Stomach smooth muscle (tissue), 2 donors: Measurements from ENCODE around the gene CDC26.
"Not testable (repeated sequence)": the region's sequence is repeated elsewhere in the genome, so short reads cannot be mapped to it uniquely, and the experiment has no call there.

ENCODE experiments used
- H3K27ac ChIP-seq: one replicate; pipeline ENCODE4 v1.7.0; 2013; ENCODE audit warnings: mild to moderate bottlenecking, low read length, inconsistent platforms
- H3K27me3 ChIP-seq, 2 donors: one replicate each; pipeline ENCODE4 v1.7.0; 2013; ENCODE audit warnings: low read length in 2 of 2; ENCODE audit not compliant: insufficient read depth in 2 of 2, control insufficient read depth in 1 of 2
- H3K36me3 ChIP-seq, 2 donors: one replicate each; pipeline ENCODE4 v1.7.0; 2013; ENCODE audit warnings: low read length in 2 of 2; ENCODE audit not compliant: control insufficient read depth in 2 of 2, insufficient read depth in 2 of 2
- H3K4me1 ChIP-seq: one replicate; pipeline ENCODE4 v1.7.0; 2013; ENCODE audit warnings: low read length; ENCODE audit not compliant: control insufficient read depth, insufficient read depth
- H3K4me3 ChIP-seq, 2 donors: one replicate each; pipeline ENCODE4 v1.7.0; 2013; ENCODE audit warnings: low read length in 2 of 2
- H3K9ac ChIP-seq, 2 donors: one replicate each; pipeline ENCODE4 v1.7.0; 2013; ENCODE audit warnings: low read length in 2 of 2, mild to moderate bottlenecking in 1 of 2
- H3K9me3 ChIP-seq, 2 donors: one replicate each; pipeline ENCODE4 v1.7.0; 2013; ENCODE audit warnings: low read length in 2 of 2; ENCODE audit not compliant: control insufficient read depth in 2 of 2
- donor health status: healthy.
- donor health status: Pancreatic carcinoma.

Gene CDC26

GRCh38 chr9:113261917-113262671 lies 13.3 kb downstream of the CDC26 start:
- H3K4me1 ChIP-seq, result no peaks in the 10 kb centered on the region
- H3K27me3 ChIP-seq, result no peaks in the 10 kb centered on the region
- H3K36me3 ChIP-seq, result peaks cover 14 to 19% of the 10 kb centered on the region in 2 donors
- no peak overlapping the region for H3K4me3 ChIP-seq
- no peak overlapping the region for H3K27ac ChIP-seq
- H3K9ac ChIP-seq, result no peak overlapping the region
- no peaks in the 10 kb centered on the region for H3K9me3 ChIP-seq

DNA sequence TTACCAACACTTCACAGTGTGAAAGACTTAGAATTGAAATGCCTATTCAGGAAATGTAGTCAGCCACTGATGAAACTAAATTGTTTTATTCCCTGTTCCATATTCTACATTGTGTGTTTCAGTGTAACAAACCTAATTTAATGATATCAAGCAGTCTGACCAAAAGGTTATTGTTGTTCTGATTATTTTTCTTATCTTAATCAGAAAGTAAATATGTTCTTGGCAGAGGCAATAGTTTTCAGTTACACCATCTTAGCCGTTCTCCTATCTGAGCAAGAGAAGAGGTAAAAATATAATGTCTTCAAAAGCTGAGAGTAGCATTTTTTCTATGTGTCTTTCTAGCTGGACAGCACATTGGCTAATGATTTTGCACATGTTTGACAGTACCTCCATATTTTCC lies 17.1 kb downstream of the CDC26 start:
- Histone ChIP-seq H3K27ac (no peak overlapping the region), H3K36me3 (peaks cover 16 to 21% of the 10 kb centered on the region in 2 donors), H3K9me3 (no peaks in the 10 kb centered on the region), H3K4me1 (no peaks in the 10 kb centered on the region), H3K27me3 (no peaks in the 10 kb centered on the region), H3K4me3 (no peak overlapping the region), H3K9ac (no peak overlapping the region)

- no peaks in the 10 kb centered on the region for H3K9me3 ChIP-seq
- H3K27me3 ChIP-seq, result no peaks in the 10 kb centered on the region
- H3K4me1 ChIP-seq, result no peaks in the 10 kb centered on the region
- H3K27ac ChIP-seq, result no peak overlapping the region
- H3K36me3 ChIP-seq, result peaks cover 16 to 21% of the 10 kb centered on the region in 2 donors
- no peak overlapping the region for H3K4me3 ChIP-seq
- no peak overlapping the region for H3K9ac ChIP-seq
Observed at GRCh38 chr9:113257863-113258262, 17.5 kb downstream of the CDC26 start.

DNA sequence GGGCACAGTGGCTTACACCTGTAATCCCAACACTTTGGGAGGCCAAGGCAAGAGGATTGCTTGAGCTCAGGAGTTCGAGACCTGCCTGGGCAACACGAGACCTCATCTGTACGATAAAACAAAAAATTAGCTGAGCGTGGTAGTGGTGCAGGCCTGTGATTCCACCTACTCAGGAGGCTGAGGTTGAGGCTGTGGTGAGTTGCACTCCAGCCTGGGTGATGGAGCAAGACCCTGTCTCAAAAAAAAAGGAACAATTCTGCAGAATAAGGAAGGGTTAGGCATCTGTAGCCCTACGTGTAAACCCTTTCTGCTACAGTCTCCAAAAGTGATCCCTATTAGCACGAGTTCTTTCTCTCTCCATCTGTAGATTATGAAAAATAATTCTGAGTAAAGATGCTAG lies 19.9 kb downstream of the CDC26 start:
- Histone ChIP-seq H3K27ac (no peak overlapping the region), H3K27me3 (no peaks in the 10 kb centered on the region), H3K9me3 (no peaks in the 10 kb centered on the region), H3K4me3 (no peak overlapping the region), H3K36me3 (peaks cover 11 to 14% of the 10 kb centered on the region in 2 donors), H3K4me1 (no peaks in the 10 kb centered on the region), H3K9ac (no peak overlapping the region)

DNA sequence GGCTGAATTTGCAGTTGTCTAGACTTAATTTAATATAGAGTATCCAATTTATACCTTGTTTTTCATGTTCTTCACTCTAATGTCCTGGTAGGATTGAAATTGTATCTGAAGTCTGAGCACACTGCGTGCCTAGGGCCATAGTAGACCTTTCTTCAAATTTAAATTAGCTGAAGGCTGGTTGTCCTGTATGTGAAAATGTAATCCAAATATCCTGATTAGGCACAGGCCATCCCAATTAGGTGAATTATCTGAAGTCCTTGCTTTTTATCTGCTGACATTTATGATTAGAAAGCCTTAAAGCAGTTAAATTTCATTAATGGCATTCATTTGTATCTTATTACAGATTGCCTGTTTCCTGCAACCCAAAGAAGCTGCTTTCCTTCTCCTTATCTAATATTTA lies 20.4 kb downstream of the CDC26 start:
- no peaks in the 10 kb centered on the region for H3K9me3 ChIP-seq
- no peaks in the 10 kb centered on the region for H3K4me1 ChIP-seq
- H3K4me3 ChIP-seq, result no peak overlapping the region
- peaks cover 8 to 12% of the 10 kb centered on the region in 2 donors for H3K36me3 ChIP-seq
- no peaks in the 10 kb centered on the region for H3K27me3 ChIP-seq
- H3K9ac ChIP-seq, result no peak overlapping the region
- H3K27ac ChIP-seq, result no peak overlapping the region

GRCh38 chr9:113250807-113251206 lies 24.6 kb downstream of the CDC26 start:
- Histone ChIP-seq H3K9me3 (no peaks in the 10 kb centered on the region), H3K27me3 (no peaks in the 10 kb centered on the region), H3K9ac (no peak overlapping the region), H3K27ac (no peak overlapping the region), H3K4me1 (no peaks in the 10 kb centered on the region), H3K4me3 (no peak overlapping the region), H3K36me3 (peaks cover 0 to 2% of the 10 kb centered on the region in 2 donors)

- H3K4me1 ChIP-seq, H3K9me3 ChIP-seq, H3K27me3 ChIP-seq, H3K9ac ChIP-seq, H3K4me3 ChIP-seq, H3K36me3 ChIP-seq, H3K27ac ChIP-seq: not testable (repeated sequence)
Observed at GRCh38 chr9:113249661-113250060, 25.7 kb downstream of the CDC26 start.

DNA sequence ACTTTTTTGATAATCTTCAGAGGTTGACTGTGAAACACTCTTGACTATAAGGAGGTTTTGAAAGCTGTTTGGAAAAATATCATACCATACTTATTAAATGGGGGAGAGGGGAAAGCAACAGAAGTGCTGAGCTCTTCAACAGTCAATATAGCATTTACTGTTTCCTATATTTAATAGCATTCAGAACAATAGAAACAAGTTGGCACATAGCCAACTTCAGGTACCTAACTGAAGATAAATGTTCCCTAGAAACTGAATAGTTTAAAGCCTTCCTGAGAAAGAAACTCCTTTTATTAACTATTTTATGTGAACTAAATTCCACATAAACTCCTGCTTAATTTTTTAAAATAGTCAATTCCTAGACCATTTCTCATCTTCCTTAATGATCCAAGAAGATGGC lies 27.7 kb downstream of the CDC26 start:
- H3K36me3 ChIP-seq, result no peaks in the 10 kb centered on the region
- no peaks in the 10 kb centered on the region for H3K27me3 ChIP-seq
- no peaks in the 10 kb centered on the region for H3K9me3 ChIP-seq
- H3K9ac ChIP-seq, result no peak overlapping the region
- no peak overlapping the region for H3K27ac ChIP-seq
- H3K4me1 ChIP-seq, result no peaks in the 10 kb centered on the region
- H3K4me3 ChIP-seq, result no peak overlapping the region

DNA sequence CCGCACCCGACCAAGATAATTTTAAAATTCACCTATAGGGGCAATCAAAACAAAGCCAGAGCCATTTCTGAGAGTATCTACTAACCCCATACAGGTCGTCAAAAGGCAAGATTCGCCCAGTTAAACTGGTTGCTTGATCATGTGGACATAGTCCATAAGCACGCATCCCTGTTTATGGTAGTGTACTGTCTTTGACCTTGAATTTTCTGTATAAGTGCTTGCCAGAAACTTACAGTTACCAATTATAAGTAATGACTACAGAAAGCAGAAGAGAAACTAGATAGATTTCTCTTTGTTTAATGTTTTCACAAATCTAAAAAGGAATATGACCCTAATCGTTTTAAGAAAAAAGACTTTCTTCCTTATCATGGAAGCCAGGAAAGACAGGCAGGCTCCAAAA lies 28.4 kb downstream of the CDC26 start:
- Histone ChIP-seq H3K27me3 (no peaks in the 10 kb centered on the region), H3K9ac (no peak overlapping the region), H3K4me3 (no peak overlapping the region), H3K36me3 (no peaks in the 10 kb centered on the region), H3K27ac (no peak overlapping the region), H3K9me3 (no peaks in the 10 kb centered on the region), H3K4me1 (no peaks in the 10 kb centered on the region)

DNA sequence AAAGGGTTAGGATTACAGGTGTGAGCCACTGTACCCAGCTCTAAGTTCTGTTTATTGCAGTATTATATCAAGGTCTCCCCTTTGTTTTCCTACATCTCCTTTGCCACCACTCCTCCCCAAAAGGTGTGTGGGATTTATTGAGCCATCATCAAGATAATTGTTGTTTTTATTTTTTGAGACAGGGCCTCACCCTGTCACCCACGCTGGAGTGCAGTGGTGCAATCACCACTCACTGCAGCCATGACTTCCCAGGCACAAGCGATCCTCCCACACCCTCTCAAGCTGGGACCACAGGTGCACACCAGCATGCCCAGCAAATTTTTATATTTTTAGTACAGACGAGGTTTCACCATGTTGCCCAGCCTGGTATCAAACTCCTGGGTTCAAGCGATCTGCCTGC lies 29.5 kb downstream of the CDC26 start:
- H3K4me3 ChIP-seq, result no peak overlapping the region
- H3K36me3 ChIP-seq, result no peaks in the 10 kb centered on the region
- no peaks in the 10 kb centered on the region for H3K9me3 ChIP-seq
- no peaks in the 10 kb centered on the region for H3K27me3 ChIP-seq
- no peak overlapping the region for H3K9ac ChIP-seq
- H3K27ac ChIP-seq, result no peak overlapping the region
- no peaks in the 10 kb centered on the region for H3K4me1 ChIP-seq

DNA sequence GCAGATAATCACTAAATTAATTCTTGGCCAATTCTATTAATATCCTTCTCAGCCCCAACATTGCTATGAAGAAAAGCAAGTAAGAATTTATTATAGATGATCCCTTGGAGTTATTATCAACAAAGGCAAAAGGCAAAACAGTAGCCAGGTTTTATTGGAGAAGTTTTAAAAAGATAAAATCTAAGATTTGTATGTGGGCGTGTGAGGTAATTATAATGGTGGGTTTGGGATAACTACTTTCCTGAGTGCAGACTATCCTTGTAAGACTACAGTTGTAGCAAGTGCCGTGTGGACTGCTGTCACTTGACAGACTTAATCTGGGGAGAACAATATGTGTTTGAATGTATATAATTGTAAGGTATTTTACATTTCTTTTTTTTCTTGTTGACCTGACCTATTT lies 30.8 kb downstream of the CDC26 start:
- Histone ChIP-seq H3K9me3 (no peaks in the 10 kb centered on the region), H3K27ac (no peak overlapping the region), H3K9ac (no peak overlapping the region), H3K27me3 (no peaks in the 10 kb centered on the region), H3K36me3 (no peaks in the 10 kb centered on the region), H3K4me1 (no peaks in the 10 kb centered on the region), H3K4me3 (no peak overlapping the region)
